ENCODE measurements around the gene ENO3. TPM values are rescaled to one million over a fixed set of nuclear protein-coding genes. Genes with fewer than 3 reads are reported as not detected.
"Not testable (repeated sequence)": the region's sequence is repeated elsewhere in the genome, so short reads cannot be mapped to it uniquely, and the experiment has no call there.

The ENO3 gene
- polyA plus RNA-seq (2012; ENCODE audit: low read depth, missing spikeins), result 38.5 TPM

DNA sequence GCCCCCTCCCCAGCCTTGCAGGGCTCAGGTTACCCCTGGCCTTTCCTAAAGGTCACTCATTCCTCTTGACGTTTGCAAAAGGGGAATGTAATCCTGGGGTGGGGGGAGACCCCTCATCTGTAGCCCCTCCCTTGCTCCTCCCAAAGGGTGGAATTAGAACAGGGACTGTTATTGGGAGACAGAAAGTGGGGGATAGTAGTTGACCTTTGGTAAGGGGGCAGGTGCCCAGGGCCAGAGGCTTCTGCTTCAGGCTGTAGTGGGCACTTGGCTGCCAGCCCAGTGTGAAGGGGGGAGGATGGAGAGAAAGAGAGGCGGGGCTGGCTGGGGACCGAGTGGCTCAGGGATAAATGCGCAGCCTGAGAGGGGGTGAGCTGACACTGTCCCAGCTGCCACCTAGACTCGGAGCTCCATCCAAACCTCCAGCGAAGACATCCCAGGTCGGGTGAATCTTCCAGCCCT lies at the start of gene ENO3:
ENO3 (plus strand) TSS at position 374 of the 459 bp plus-strand sequence. CDS start 711 bp downstream, outside the sequence.
- no peak for TF ChIP-seq PAX5 (IDR thresholded peaks at IDR 0.05; ENCODE audit: insufficient read depth, low read length, severe bottlenecking)
- FAIRE-seq (peak; percentile 76), DNase-seq (ENCODE audit: insufficient read length, low spot score) (no peak)

- TF ChIP-seq POU2F2 (IDR thresholded peaks at IDR 0.05; ENCODE audit: low read depth, low read length), result no peak
- TF ChIP-seq PAX5 (IDR thresholded peaks at IDR 0.05; ENCODE audit: insufficient read depth, low read length, severe bottlenecking), result no peak
- no peak for TF ChIP-seq POLR2AphosphoS5 (IDR thresholded peaks at IDR 0.05; ENCODE audit: low read depth, low read length)
- no peak for TF ChIP-seq POLR2A (IDR thresholded peaks at IDR 0.05; ENCODE audit: low read depth, low read length)
- TF ChIP-seq TAF1 (IDR thresholded peaks at IDR 0.05; ENCODE audit: low read depth, low read length), result no peak
- no peak for TF ChIP-seq SPI1 (IDR thresholded peaks at IDR 0.05; ENCODE audit: low read depth, low read length)
- peak; percentile 12 for DNase-seq (ENCODE audit: insufficient read length, low spot score)
- no peak for FAIRE-seq
Measured at GRCh38 chr17:4901648-4902344, 49.1 kb upstream of the ENO3 start.

- DNase-seq (ENCODE audit: insufficient read length, low spot score) (no peak), FAIRE-seq (no peak)
- TF ChIP-seq SPI1 (IDR thresholded peaks at IDR 0.05; ENCODE audit: low read depth, low read length), result no peak
- TF ChIP-seq POLR2A (IDR thresholded peaks at IDR 0.05; ENCODE audit: low read depth, low read length), result no peak
- no peak for TF ChIP-seq TAF1 (IDR thresholded peaks at IDR 0.05; ENCODE audit: low read depth, low read length)
- TF ChIP-seq POU2F2 (IDR thresholded peaks at IDR 0.05; ENCODE audit: low read depth, low read length), result no peak
- TF ChIP-seq PAX5 (IDR thresholded peaks at IDR 0.05; ENCODE audit: insufficient read depth, low read length, severe bottlenecking), result no peak
- TF ChIP-seq POLR2AphosphoS5 (IDR thresholded peaks at IDR 0.05; ENCODE audit: low read depth, low read length), result no peak
Measured at GRCh38 chr17:4902540-4902939, 48.4 kb upstream of the ENO3 start.

- no peak for TF ChIP-seq SPI1 (IDR thresholded peaks at IDR 0.05; ENCODE audit: low read depth, low read length)
- no peak for TF ChIP-seq TAF1 (IDR thresholded peaks at IDR 0.05; ENCODE audit: low read depth, low read length)
- no peak for TF ChIP-seq PAX5 (IDR thresholded peaks at IDR 0.05; ENCODE audit: insufficient read depth, low read length, severe bottlenecking)
- no peak for TF ChIP-seq POLR2AphosphoS5 (IDR thresholded peaks at IDR 0.05; ENCODE audit: low read depth, low read length)
- DNase-seq (ENCODE audit: insufficient read length, low spot score) (peak; percentile 16), FAIRE-seq (peak; percentile 97)
Measured at GRCh38 chr17:4903051-4903818, 47.7 kb upstream of the ENO3 start, which contains the start of gene CHRNE. TSS of gene CHRNE (minus strand) at chr17:4903098. CDS start at chr17:4903063, 35 bp downstream.

- not testable (repeated sequence) for FAIRE-seq; DNase-seq (ENCODE audit: insufficient read length, low spot score)
Measured at GRCh38 chr17:4906642-4907041, 44.3 kb upstream of the ENO3 start.

DNA sequence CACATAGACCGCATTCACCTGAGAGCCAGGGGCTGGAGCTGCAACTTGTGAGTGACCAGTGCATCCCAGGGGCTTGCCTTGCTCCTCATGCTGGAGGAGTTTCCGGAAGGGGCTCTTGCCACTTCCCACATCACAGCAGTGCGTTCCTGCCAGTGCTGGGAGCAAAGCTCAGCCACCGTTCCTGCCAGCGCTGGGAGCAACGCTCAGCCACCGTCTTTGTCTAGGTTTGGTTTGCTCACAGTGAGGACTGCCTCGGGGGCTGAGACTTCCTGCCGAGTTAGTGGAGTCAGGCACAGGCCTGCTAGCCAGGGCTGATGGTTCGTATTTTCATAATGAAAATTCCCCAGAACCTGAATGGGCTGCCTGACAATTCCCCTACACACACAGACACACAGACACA lies 42.6 kb upstream of the ENO3 start:
- TF ChIP-seq POU2F2 (IDR thresholded peaks at IDR 0.05; ENCODE audit: low read depth, low read length), result no peak
- no peak for TF ChIP-seq SPI1 (IDR thresholded peaks at IDR 0.05; ENCODE audit: low read depth, low read length)
- no peak for TF ChIP-seq PAX5 (IDR thresholded peaks at IDR 0.05; ENCODE audit: insufficient read depth, low read length, severe bottlenecking)
- TF ChIP-seq POLR2AphosphoS5 (IDR thresholded peaks at IDR 0.05; ENCODE audit: low read depth, low read length), result no peak
- no peak for TF ChIP-seq TAF1 (IDR thresholded peaks at IDR 0.05; ENCODE audit: low read depth, low read length)
- no peak for TF ChIP-seq POLR2A (IDR thresholded peaks at IDR 0.05; ENCODE audit: low read depth, low read length)
- DNase-seq (ENCODE audit: insufficient read length, low spot score) (no peak), FAIRE-seq (no peak)

DNA sequence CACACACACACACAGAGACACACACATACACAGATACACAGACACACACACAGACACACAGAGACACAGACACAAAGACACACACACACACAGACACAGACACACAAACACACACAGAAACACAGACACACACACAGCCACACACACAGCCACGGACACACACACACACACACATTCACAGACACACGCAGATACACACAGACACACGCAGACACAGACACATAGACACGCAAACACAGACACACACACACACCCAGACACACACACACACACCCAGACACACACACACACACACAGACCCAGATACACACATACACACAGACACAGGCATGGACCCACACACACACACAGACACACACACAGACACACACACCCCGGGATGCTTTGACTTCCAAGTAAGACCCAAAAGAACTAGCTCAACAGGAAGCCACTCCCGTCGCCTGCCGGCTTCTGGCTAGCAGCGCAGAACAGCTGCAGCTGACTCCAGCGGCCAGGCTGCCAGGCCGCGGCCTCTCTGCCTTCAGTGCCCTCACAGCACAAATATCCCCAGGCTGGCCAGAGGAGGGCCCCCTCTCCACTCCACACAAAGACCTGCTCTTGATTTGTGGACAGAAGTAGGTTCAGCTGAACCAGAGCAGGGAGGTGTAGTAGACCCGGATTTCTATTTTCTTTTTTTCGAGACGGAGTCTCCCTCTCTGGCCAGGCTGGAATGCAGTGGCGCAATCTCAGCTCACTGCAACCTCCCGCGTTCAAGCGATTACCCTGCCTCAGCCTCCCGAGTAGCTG lies 42.0 kb upstream of the ENO3 start:
- TF ChIP-seq POLR2AphosphoS5 (IDR thresholded peaks at IDR 0.05; ENCODE audit: low read depth, low read length), result no peak
- TF ChIP-seq SPI1 (IDR thresholded peaks at IDR 0.05; ENCODE audit: low read depth, low read length), result no peak
- TF ChIP-seq POLR2A (IDR thresholded peaks at IDR 0.05; ENCODE audit: low read depth, low read length), result no peak
- TF ChIP-seq TAF1 (IDR thresholded peaks at IDR 0.05; ENCODE audit: low read depth, low read length), result no peak; the same call in 1 of the 2 replicates
- TF ChIP-seq POU2F2 (IDR thresholded peaks at IDR 0.05; ENCODE audit: low read depth, low read length), result no peak
- no peak for TF ChIP-seq PAX5 (IDR thresholded peaks at IDR 0.05; ENCODE audit: insufficient read depth, low read length, severe bottlenecking)
- DNase-seq (ENCODE audit: insufficient read length, low spot score) (peak; percentile 71), FAIRE-seq (peak; percentile 86)

GRCh38 chr17:4913994-4914393 lies 36.9 kb upstream of the ENO3 start:
- no peak for TF ChIP-seq TAF1 (IDR thresholded peaks at IDR 0.05; ENCODE audit: low read depth, low read length)
- TF ChIP-seq PAX5 (IDR thresholded peaks at IDR 0.05; ENCODE audit: insufficient read depth, low read length, severe bottlenecking), result no peak
- no peak for TF ChIP-seq POLR2A (IDR thresholded peaks at IDR 0.05; ENCODE audit: low read depth, low read length)
- no peak for TF ChIP-seq POLR2AphosphoS5 (IDR thresholded peaks at IDR 0.05; ENCODE audit: low read depth, low read length)
- no peak for TF ChIP-seq SPI1 (IDR thresholded peaks at IDR 0.05; ENCODE audit: low read depth, low read length)
- no peak for TF ChIP-seq POU2F2 (IDR thresholded peaks at IDR 0.05; ENCODE audit: low read depth, low read length)
- DNase-seq (ENCODE audit: insufficient read length, low spot score) (no peak), FAIRE-seq (no peak)

GRCh38 chr17:4914551-4914950 lies 36.4 kb upstream of the ENO3 start:
- not testable (repeated sequence) for DNase-seq (ENCODE audit: insufficient read length, low spot score); FAIRE-seq
